ENCODE data around the gene CNTRL.

DNA sequence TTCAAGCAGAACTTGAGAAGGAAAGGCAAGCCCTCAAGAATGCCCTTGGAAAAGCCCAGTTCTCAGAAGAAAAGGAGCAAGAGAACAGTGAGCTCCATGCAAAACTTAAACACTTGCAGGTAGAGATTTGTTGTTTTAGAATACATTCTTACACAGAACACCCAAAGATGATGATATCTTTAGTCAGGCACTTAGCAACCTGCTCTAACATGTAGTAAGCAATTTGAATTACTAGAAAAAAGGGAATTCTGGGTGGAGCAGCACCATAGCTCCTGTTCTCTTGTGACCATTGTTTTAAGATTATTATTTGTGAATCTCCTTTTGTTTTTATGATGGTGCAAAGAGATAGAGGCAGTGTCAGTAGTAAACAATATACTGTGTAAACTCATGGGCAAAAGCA is 63.8 kb downstream of the CNTRL start:
- TF ChIP-seq, protein P1, sequence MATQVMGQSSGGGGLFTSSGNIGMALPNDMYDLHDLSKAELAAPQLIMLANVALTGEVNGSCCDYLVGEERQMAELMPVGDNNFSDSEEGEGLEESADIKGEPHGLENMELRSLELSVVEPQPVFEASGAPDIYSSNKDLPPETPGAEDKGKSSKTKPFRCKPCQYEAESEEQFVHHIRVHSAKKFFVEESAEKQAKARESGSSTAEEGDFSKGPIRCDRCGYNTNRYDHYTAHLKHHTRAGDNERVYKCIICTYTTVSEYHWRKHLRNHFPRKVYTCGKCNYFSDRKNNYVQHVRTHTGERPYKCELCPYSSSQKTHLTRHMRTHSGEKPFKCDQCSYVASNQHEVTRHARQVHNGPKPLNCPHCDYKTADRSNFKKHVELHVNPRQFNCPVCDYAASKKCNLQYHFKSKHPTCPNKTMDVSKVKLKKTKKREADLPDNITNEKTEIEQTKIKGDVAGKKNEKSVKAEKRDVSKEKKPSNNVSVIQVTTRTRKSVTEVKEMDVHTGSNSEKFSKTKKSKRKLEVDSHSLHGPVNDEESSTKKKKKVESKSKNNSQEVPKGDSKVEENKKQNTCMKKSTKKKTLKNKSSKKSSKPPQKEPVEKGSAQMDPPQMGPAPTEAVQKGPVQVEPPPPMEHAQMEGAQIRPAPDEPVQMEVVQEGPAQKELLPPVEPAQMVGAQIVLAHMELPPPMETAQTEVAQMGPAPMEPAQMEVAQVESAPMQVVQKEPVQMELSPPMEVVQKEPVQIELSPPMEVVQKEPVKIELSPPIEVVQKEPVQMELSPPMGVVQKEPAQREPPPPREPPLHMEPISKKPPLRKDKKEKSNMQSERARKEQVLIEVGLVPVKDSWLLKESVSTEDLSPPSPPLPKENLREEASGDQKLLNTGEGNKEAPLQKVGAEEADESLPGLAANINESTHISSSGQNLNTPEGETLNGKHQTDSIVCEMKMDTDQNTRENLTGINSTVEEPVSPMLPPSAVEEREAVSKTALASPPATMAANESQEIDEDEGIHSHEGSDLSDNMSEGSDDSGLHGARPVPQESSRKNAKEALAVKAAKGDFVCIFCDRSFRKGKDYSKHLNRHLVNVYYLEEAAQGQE (IDR thresholded peaks at IDR 0.05; ENCODE audit: low read depth, low read length), result no peak
- TF ChIP-seq, protein P2, sequence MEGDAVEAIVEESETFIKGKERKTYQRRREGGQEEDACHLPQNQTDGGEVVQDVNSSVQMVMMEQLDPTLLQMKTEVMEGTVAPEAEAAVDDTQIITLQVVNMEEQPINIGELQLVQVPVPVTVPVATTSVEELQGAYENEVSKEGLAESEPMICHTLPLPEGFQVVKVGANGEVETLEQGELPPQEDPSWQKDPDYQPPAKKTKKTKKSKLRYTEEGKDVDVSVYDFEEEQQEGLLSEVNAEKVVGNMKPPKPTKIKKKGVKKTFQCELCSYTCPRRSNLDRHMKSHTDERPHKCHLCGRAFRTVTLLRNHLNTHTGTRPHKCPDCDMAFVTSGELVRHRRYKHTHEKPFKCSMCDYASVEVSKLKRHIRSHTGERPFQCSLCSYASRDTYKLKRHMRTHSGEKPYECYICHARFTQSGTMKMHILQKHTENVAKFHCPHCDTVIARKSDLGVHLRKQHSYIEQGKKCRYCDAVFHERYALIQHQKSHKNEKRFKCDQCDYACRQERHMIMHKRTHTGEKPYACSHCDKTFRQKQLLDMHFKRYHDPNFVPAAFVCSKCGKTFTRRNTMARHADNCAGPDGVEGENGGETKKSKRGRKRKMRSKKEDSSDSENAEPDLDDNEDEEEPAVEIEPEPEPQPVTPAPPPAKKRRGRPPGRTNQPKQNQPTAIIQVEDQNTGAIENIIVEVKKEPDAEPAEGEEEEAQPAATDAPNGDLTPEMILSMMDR (IDR thresholded peaks at IDR 0.05), result no peak
- TF ChIP-seq EZH2phosphoT487 (IDR thresholded peaks at IDR 0.05; ENCODE audit: borderline replicate concordance, low read depth), result no peak
- TF ChIP-seq GABPA (IDR thresholded peaks at IDR 0.05; ENCODE audit: low read depth), result no peak
- TF ChIP-seq NFIC (IDR thresholded peaks at IDR 0.05; ENCODE audit: borderline replicate concordance), result no peak
- TF ChIP-seq ELF1 (IDR thresholded peaks at IDR 0.05), result no peak
- TF ChIP-seq, protein P3, sequence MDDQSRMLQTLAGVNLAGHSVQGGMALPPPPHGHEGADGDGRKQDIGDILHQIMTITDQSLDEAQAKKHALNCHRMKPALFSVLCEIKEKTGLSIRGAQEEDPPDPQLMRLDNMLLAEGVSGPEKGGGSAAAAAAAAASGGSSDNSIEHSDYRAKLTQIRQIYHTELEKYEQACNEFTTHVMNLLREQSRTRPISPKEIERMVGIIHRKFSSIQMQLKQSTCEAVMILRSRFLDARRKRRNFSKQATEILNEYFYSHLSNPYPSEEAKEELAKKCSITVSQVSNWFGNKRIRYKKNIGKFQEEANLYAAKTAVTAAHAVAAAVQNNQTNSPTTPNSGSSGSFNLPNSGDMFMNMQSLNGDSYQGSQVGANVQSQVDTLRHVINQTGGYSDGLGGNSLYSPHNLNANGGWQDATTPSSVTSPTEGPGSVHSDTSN (IDR thresholded peaks at IDR 0.05), result no peak
- no peak for TF ChIP-seq JUND (IDR thresholded peaks at IDR 0.05)
- no peak for TF ChIP-seq GATA2 (CRISPR knock-in tag; IDR thresholded peaks at IDR 0.05)
- TF ChIP-seq, protein P4, sequence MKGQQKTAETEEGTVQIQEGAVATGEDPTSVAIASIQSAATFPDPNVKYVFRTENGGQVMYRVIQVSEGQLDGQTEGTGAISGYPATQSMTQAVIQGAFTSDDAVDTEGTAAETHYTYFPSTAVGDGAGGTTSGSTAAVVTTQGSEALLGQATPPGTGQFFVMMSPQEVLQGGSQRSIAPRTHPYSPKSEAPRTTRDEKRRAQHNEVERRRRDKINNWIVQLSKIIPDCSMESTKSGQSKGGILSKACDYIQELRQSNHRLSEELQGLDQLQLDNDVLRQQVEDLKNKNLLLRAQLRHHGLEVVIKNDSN (IDR thresholded peaks at IDR 0.05; ENCODE audit: borderline replicate concordance, low read depth), result no peak
- TF ChIP-seq YY1 (IDR thresholded peaks at IDR 0.05; ENCODE audit: low read depth), result no peak
- no peak for TF ChIP-seq MEF2A (IDR thresholded peaks at IDR 0.05; ENCODE audit: borderline replicate concordance, low read depth)
